ENCODE measurements around the gene VSX1. TPM values are rescaled to one million over a fixed set of nuclear protein-coding genes. Genes with fewer than 3 reads are reported as not detected.
A peak's percentile ranks its signal among the peaks of the same experiment; 100 is the strongest.

The VSX1 gene
- polyA plus RNA-seq, 1 experiment, result 0.06 TPM

GRCh38 chr20:25077610-25078169 lies 4.3 kb downstream of the VSX1 start:
- Histone ChIP-seq H3K4me3 (ENCODE audit: low read depth, low read length) (peak overlapping the region; percentile 25), H3K27ac (ENCODE audit: low read depth, low read length) (no peak overlapping the region), H3K9me3 (ENCODE audit: control insufficient read depth, insufficient read depth, low read length) (peaks cover 6% of the 10 kb centered on the region; the same call in 1 of the 2 replicates), H3K27me3 (ENCODE audit: control insufficient read depth, insufficient read depth, low read length) (peaks cover 73% of the 10 kb centered on the region)
- DNase-seq (ENCODE audit: low read depth, low spot score), result no peak
- ChIA-PET POLR2A (no interaction called here), CTCF (no interaction called here)
- no peak for TF ChIP-seq CTCF (IDR thresholded peaks at IDR 0.05; ENCODE audit: low read depth, low read length)

- H3K27me3 ChIP-seq (ENCODE audit: control insufficient read depth, insufficient read depth, low read length), result peaks cover 72% of the 10 kb centered on the region
- no peak for DNase-seq (ENCODE audit: low read depth, low spot score)
- H3K27ac ChIP-seq (ENCODE audit: low read depth, low read length), result no peak overlapping the region
- POLR2A ChIA-PET, result no interaction called here
- TF ChIP-seq CTCF (IDR thresholded peaks at IDR 0.05; ENCODE audit: low read depth, low read length), result no peak
- H3K9me3 ChIP-seq (ENCODE audit: control insufficient read depth, insufficient read depth, low read length), result peaks cover 6% of the 10 kb centered on the region; the same call in 1 of the 2 replicates
- CTCF ChIA-PET, result interaction anchor here (0.6 kb wide), 1 partner anchor 73 kb away, joined by 3 read pairs; no protein-coding TSS in a partner anchor
- H3K4me3 ChIP-seq (ENCODE audit: low read depth, low read length), result peak overlapping the region; percentile 25; the same call in 1 of the 2 replicates
Measured at GRCh38 chr20:25076731-25077609, 5.0 kb downstream of the VSX1 start.

DNA sequence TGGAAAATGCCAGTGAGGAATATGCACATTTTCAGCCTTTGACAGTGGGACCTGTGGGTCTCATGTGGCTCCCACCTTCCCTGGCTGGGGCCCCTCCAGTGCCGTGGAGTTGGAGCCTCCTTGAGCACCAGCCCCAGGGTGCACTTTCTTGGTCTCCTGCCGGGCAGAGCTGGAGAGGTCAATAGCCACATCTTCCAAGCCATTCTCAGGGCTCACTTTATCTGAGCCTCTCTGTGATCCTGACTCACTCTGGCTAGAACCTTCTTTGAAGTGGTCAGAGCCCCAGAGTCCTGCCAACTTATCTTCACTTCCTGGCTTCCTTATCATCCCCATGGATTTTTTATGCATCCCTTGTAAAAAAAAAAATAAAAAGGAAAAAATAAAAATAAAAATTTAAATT lies 5.7 kb downstream of the VSX1 start:
- POLR2A ChIA-PET, result no interaction called here
- CTCF ChIA-PET, result interaction anchor here (1.6 kb wide), 1 partner anchor 11 kb away, joined by 4 read pairs; no protein-coding TSS in a partner anchor
- H3K9me3 ChIP-seq (ENCODE audit: control insufficient read depth, insufficient read depth, low read length), result peaks cover 3% of the 10 kb centered on the region; the same call in 1 of the 2 replicates
- no peak overlapping the region for H3K27ac ChIP-seq (ENCODE audit: low read depth, low read length)
- TF ChIP-seq CTCF (IDR thresholded peaks at IDR 0.05; ENCODE audit: low read depth, low read length), result no peak
- no peak overlapping the region for H3K4me3 ChIP-seq (ENCODE audit: low read depth, low read length)
- no peak for DNase-seq (ENCODE audit: low read depth, low spot score)
- H3K27me3 ChIP-seq (ENCODE audit: control insufficient read depth, insufficient read depth, low read length), result peaks cover 73% of the 10 kb centered on the region

DNA sequence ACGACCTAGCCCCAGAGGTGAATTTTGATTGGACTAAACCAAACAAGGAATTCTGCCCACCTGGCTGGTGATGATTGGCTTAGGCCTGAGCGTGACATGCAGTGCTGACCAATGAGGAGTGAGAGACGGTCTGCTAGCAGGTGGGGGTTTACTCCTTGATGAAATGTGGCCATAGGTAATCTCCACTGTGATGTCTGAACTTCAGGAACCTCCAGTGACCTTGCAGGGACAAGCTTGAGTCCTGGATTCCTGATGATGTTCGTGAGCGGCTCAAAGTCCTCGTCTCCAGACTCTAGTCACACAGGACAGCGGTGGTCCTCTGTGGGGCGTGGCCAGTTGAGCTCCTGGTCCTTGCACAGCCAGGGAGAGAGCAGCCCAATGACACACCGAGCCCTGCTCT lies 8.4 kb downstream of the VSX1 start:
- H3K27me3 ChIP-seq (ENCODE audit: control insufficient read depth, insufficient read depth, low read length), result peaks cover 58% of the 10 kb centered on the region
- no peaks in the 10 kb centered on the region; the same call in 1 of the 2 replicates for H3K9me3 ChIP-seq (ENCODE audit: control insufficient read depth, insufficient read depth, low read length)
- ChIA-PET CTCF (no interaction called here), POLR2A (no interaction called here)
- H3K27ac ChIP-seq (ENCODE audit: low read depth, low read length), result no peak overlapping the region
- DNase-seq (ENCODE audit: low read depth, low spot score), result no peak
- no peak overlapping the region for H3K4me3 ChIP-seq (ENCODE audit: low read depth, low read length)
- TF ChIP-seq CTCF (IDR thresholded peaks at IDR 0.05; ENCODE audit: low read depth, low read length), result no peak
